Right lobe of liver (tissue), 6 donors: Measurements from ENCODE around the gene TMC1. TPM values are rescaled to one million over a fixed set of nuclear protein-coding genes. Genes with fewer than 3 reads are reported as not detected.
"Not testable (repeated sequence)": the region's sequence is repeated elsewhere in the genome, so short reads cannot be mapped to it uniquely, and the experiment has no call there.

Source experiments
- ATAC-seq, 4 donors: fragments of 200-7000 bp; cut with Tn5 transposase; one replicate each; pipeline ENCODE4 v1.9.1; 2020; ENCODE audit warnings: mild to moderate bottlenecking in 4 of 4, moderate library complexity in 4 of 4
- DNase-seq, 3 donors: peaks; one replicate each; pipeline ENCODE4 v3.0.0-alpha.2; 2020
- H3K27ac ChIP-seq, 3 donors: fragments of 200-600 bp; one replicate each; pipeline ENCODE4 v1.8.0; 2022
- H3K27me3 ChIP-seq, 2 donors: fragments of 200-600 bp; one replicate each; pipeline ENCODE4 v1.8.0; 2022
- H3K36me3 ChIP-seq, 4 donors: fragments of 200-600 bp; sonication (generic) in 1 of 4; one replicate each; pipeline versions ENCODE4 v1.5.1 to v1.8.0; 2017 to 2022; ENCODE audit warnings: control low read depth in 1 of 4
- H3K4me1 ChIP-seq, 4 donors: fragments of 200-600 bp; sonication (generic) in 1 of 4; one replicate each; pipeline versions ENCODE4 v1.5.1 to v1.8.0; 2017 to 2022; ENCODE audit warnings: control low read depth in 1 of 4
- H3K4me3 ChIP-seq, 3 donors: fragments of 200-600 bp; one replicate each; pipeline ENCODE4 v1.8.0; 2022
- H3K9me3 ChIP-seq, 4 donors: fragments of 200-600 bp; sonication (generic) in 1 of 4; one replicate each; pipeline versions ENCODE4 v1.5.1 to v1.8.0; 2017 to 2022; ENCODE audit warnings: control low read depth in 1 of 4
- CTCF ChIP-seq, 4 donors: fragments of 200-600 bp in 3 of 4; fragments of 450-650 bp in 1 of 4; IDR thresholded peaks; one replicate each; pipeline versions ENCODE4 v1.5.1 to v1.8.0; 2016 to 2022; ENCODE audit warnings: antibody characterized with exemption in 4 of 4, mild to moderate bottlenecking in 2 of 4
- POLR2A ChIP-seq: fragments of 450-650 bp; IDR thresholded peaks from one replicate; pipeline ENCODE4 v1.6.1; 2017; ENCODE audit warnings: antibody characterized with exemption, mild to moderate bottlenecking
- WGBS: methylation state at CpG from one replicate; pipeline ENCODE4 v1.1.6; 2018; ENCODE audit warnings: low coverage, low lambda C conversion rate; ENCODE audit not compliant: insufficient coverage; ENCODE audit errors: missing lambda C conversion rate; 5-methylcytosine and 5-hydroxymethylcytosine counted together
- intact Hi-C, 2 donors: fragments of 100-400 bp; cut with DNase I; formaldehyde crosslinking; loops; one replicate each; pipeline versions ENCODE4 v1.11.2 to v1.14.1; 2022
- total RNA-seq, 6 experiments: library from RNA; depleted of rRNA in 2 of 6; stranded (reverse); fragments of >200 nt in 2 of 6; fragmentation: NEBNext Ultra II Directional in 3 of 6; extraction: Animal tissue kit (Norgen Biotek cat#: 25700) in 3 of 6; gene quantifications; one replicate each; pipeline versions ENCODE4 v1.1.0 to v1.2.4, GENCODE V29; 2016 to 2023
- donor health status: DM: no; HTN: yes; CAD: no.
- donor health status: DM: no; HTN: no; CAD: no.
- donor health status: DM: no; HTN: no; CAD: no.
- donor health status: DM: no; HTN: yes; CAD: no.
- donor health status: DM: no; HTN: yes; CAD: no.

TMC1 gene
- total RNA-seq, 6 experiments from 2014 or later, result 0.06 to 0.42 TPM; not detected in 4

- WGBS, result 18% methylated on average over 5 of the region's 5 CpGs
These were observed 336.9 kb downstream of the TMC1 start for GRCh38 chr9:72858089-72858912.

DNA sequence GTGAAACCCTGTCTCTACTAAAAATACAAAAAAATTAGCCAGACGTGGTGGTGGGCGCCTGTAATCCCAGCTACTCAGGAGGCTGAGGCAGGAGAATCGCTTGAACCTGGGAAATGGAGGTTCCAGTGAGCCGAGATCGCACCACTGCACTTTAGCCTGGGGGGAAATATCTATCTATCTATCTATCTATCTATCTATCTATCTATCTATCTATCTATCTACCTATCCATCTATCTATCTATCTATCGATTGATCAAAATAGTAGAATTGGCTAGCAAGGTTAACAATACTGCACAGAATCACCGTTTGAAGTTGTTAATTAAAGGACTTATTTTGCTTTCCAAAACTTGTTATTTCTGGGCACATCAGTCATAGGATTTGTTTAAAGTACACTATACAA is 341.4 kb downstream of the TMC1 start:
- H3K27me3 ChIP-seq, ATAC-seq, H3K36me3 ChIP-seq, intact Hi-C loops, H3K4me3 ChIP-seq, DNase-seq, H3K9me3 ChIP-seq, H3K27ac ChIP-seq: not testable (repeated sequence)
- H3K4me1 ChIP-seq, result peaks cover 0 to 23% (median 5%) of the 10 kb centered on the region in 4 donors
- 81% methylated on average over 5 of the region's 7 CpGs for WGBS

More at GRCh38 chr9:72858089-72858912, 336.9 kb downstream of the TMC1 start:
- H3K9me3 ChIP-seq, result no peaks in the 10 kb centered on the region
- peak; percentile 95 to 99 (median 97) for ATAC-seq
- no peaks in the 10 kb centered on the region for H3K36me3 ChIP-seq
- TF ChIP-seq CTCF (IDR thresholded peaks at IDR 0.05) (no peak), POLR2A (peak; percentile 23)
- no peaks in the 10 kb centered on the region for H3K27me3 ChIP-seq
- H3K4me3 ChIP-seq, result no peak overlapping the region
- H3K4me1 ChIP-seq, result peaks cover 0 to 30% (median 8%) of the 10 kb centered on the region in 4 donors
- intact Hi-C loops, result no loop called here
- H3K27ac ChIP-seq, result peak overlapping the region; percentile 64 to 92 (median 83)
- DNase-seq, result peak; percentile 80 to 91 (median 88)

DNA sequence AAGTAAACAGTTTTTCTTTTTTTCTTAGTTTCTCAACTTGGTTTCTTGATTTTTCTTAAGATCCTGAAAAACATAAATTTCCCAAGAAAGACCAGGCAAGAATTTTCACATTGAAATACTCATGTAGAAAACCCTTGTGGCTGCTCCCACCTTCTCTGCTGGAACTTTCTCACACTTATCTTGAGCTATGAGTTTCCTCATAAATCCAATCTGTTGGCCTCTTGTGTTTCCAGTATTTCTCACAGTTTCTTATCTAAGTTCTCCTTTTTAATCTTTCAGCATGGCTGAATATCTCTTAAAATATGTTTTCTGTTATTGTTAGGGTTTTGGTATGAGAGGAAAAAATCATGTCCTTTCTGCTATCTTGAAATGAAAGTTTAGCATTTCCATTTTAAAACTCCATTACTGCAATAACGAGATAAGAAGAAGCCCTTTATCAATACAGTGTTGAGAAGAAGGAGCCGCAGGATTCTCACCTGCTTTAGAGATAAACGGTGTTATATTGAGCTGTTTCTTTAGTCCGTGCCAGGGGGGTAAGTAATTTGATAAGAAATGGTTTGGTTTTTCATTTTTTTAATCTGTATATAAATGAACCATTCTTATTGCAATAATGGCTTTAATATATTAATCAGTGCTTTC is 342.2 kb downstream of the TMC1 start:
- Histone ChIP-seq H3K4me3 (no peak overlapping the region), H3K27me3 (no peaks in the 10 kb centered on the region), H3K9me3 (no peaks in the 10 kb centered on the region), H3K4me1 (peaks cover 0 to 15% (median 2%) of the 10 kb centered on the region in 4 donors), H3K27ac (no peak overlapping the region), H3K36me3 (no peaks in the 10 kb centered on the region)
- DNase-seq (no peak), ATAC-seq (no peak)
- no peak for TF ChIP-seq POLR2A
- TF ChIP-seq CTCF (IDR thresholded peaks at IDR 0.05), result no peak
- intact Hi-C loops, result no loop called here
- WGBS, result 49% methylated on average over 4 of the region's 4 CpGs

GRCh38 chr9:72864327-72864726 is 342.9 kb downstream of the TMC1 start:
- Histone ChIP-seq H3K4me3 (no peak overlapping the region), H3K4me1 (peaks cover 0 to 8% (median 0%) of the 10 kb centered on the region in 4 donors), H3K27me3 (no peaks in the 10 kb centered on the region), H3K36me3 (peaks cover 0 to 2% (median 0%) of the 10 kb centered on the region in 4 donors), H3K9me3 (no peaks in the 10 kb centered on the region), H3K27ac (no peak overlapping the region)
- TF ChIP-seq CTCF (IDR thresholded peaks at IDR 0.05), result no peak
- 100% methylated on average over 1 of the region's 1 CpG for WGBS
- ATAC-seq, result no peak
- DNase-seq, result no peak
- intact Hi-C loops, result no loop called here

GRCh38 chr9:72871685-72872084 is 350.3 kb downstream of the TMC1 start:
- ATAC-seq (peak in 2 of 4 donors; percentile 45 to 62), DNase-seq (no peak)
- H3K4me1 ChIP-seq, result peaks cover 0 to 3% (median 0%) of the 10 kb centered on the region in 4 donors
- no peaks in the 10 kb centered on the region for H3K27me3 ChIP-seq
- H3K4me3 ChIP-seq, result no peak overlapping the region
- TF ChIP-seq CTCF (IDR thresholded peaks at IDR 0.05), result peak; percentile 37 to 66 (median 46)
- TF ChIP-seq POLR2A, result no peak
- H3K9me3 ChIP-seq, result no peaks in the 10 kb centered on the region
- 39% methylated on average over 3 of the region's 3 CpGs for WGBS
- no peak overlapping the region for H3K27ac ChIP-seq
- H3K36me3 ChIP-seq, result peaks cover 0 to 4% (median 0%) of the 10 kb centered on the region in 4 donors
- intact Hi-C loops, result loop anchor here in 1 of 2 donors (10.0 kb wide), 1 partner anchor 53 kb away; no protein-coding TSS in a partner anchor
